Measurements from ENCODE around the gene ACOXL.

ACOXL gene

DNA sequence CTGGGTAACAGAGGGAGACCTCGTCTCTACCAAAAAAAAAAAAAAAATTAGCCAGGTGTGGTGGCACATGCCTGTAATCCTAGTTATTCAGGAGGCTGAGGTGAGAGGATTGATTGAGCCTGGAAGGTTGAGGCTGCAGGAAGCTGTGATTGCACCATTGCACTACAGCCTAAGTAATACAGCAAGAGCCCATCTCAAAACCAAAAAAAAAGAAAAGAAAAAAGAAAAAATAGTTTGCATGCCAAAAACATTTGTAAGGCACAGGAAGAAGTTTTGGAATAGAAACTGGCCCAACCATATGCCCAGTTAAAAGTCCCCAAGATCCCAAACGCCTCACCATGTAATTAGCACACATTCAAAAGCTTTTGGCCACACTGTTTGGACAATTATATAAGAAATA, 13.4 kb upstream of the ACOXL start:
- no peak for DNase-seq (ENCODE audit: low read depth)

DNA sequence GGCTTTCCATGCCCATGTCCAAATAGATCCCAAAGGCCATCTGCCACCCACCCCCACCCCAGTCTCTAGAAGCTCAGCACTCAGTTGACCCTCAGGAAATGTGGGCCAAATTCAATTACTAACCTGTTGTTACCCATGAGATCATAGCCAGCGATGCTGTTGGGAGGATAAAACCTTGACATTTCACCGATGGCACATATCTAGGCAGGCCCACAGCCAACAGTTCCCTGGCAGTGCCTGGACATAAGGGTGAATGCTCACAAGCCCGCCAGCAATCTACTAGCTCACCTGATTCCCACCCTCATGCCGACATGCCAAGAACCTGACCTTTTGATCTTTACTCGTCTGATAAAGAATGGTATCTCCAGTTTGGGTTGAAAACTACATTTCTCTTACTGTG, 11.8 kb upstream of the ACOXL start:
- DNase-seq (ENCODE audit: low read depth): no peak

DNA sequence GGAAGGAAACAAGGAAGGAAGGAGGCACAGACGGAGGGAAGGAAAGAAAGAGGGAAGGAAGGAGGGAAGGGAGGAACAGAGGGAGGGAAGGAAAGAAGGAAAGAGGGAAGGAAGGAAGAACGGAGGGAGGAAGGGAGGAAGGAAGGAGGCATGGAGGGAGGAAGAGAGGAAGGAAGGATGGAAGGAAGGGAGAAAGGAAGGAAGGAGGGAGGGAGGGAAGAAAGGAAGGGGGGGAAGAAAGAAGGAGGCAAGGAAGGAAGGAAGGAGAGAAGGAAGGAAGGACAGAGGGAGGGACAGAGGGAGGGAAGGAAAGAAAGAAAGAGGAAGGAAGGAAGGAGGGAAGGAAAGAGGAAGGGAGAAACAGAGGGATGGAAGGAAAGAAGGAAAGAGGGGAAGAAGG, 7.6 kb upstream of the ACOXL start:
- DNase-seq (ENCODE audit: low read depth): no peak

DNA sequence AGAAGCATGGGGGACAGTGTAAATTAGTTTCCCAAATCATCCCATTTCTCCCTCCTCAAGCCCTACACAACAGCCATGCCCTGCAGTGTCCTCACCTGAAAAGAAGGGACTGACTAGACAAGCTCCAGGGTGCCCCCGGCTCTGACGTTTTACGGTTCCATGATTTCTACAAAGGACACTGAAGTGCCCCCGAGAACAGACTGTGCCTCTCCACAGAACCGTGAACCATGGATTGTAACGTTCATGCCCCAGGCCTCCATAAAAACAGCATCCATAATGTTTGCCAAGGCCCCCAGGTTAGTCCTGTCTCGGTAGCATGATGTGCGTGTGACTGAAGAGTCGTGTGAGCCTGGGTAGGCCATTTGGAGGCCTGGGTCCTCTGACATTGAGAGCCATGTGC, 7.0 kb upstream of the ACOXL start:
- no peak for DNase-seq (ENCODE audit: low read depth)

DNA sequence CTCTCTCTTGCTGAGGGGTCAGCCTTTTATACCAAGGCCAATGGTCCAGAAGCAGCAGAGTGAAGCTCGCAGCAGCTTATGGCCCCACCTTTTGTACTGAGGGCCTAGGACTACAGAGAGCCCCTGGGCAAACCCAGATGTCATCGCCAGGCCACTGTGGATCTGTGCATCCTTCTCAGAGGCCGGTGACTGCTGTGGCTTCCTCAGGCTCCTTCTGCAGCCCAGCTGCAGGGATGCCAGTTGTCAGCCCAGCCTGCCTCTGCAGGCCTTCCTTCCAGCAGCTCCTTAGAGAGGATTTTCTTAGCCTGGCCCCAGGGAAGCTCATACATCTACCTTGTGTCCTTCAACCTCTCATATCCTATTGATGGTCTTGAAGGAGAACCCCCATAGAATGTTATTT, 6.5 kb upstream of the ACOXL start:
- DNase-seq (ENCODE audit: low read depth): no peak

DNA sequence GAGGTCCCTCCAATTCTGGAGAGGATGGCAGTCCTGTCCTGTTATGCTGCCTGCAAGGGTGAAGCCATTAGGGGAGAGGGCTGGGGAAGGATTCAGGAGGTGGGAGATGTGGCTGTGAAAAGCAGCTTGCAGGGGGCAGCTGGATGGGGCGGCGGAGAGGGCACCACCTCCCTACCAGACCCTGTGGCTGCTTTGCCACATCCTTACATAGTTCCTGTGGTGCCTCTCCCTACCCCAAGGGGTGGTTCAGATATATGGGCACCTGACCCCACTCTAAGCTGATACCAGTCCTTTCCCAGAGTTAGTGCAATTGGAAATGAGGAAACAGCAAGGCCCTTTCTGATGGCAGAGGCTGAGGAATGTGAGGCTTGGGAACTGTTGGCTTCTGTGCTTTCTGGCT, 6.1 kb upstream of the ACOXL start:
- no peak for DNase-seq (ENCODE audit: low read depth)

DNA sequence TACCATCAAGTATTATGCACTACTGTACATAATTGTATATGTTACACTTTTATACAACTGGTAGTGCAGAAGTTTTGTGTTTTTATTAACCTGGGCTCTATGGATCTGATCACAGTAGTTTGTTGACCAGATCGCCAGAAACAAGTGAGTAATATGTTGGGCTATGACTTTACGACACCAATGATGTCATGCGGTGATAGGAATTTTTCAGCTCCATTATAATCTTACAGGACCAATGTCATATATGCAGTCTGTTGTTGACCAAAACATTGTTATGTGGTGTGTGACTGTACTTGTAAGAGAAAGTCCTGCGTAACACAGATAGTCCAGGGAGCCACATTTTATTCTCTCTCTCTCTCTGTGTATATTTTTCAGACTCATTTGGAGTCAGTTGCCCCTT, 4.5 kb upstream of the ACOXL start:
- no peak for DNase-seq (ENCODE audit: low read depth)

DNA sequence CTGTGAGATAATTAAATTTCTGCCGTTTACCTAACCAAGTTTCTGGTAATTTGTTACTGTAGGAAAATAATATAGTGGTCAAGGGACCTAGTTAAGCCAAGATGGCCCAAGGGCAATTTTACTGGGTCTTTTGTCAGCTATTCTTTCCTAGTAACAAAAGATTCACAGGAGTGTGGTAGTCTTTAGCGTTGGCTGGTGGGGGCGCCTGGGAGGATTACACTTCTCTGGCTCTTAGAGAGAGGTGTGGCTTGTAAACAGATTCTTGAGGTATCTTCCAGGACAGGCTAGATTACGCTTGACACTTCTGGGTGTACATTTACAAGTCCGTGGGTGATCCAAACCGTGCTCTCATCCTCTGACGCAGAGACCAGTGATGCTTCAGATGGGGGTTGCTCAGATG, 3.3 kb upstream of the ACOXL start:
- no peak for DNase-seq (ENCODE audit: low read depth)

DNA sequence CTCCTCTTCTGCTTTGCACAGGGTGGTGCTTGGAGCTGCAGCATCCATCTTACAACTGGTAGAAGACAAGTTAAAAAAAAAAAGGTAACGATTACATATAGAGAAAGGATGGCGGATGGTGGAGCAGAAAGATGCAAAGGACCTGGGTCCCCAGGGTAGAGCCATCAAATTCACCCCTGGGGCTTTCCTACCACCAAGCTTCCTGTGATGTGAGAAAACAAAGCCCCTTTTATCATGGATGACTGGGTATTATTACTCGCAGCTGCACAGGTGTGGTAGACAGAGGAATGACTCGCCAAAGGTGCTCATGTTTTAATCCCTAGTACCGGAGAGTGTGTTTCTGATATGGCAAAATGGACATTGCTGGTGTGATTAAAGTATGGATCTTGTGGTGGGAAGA, 1.3 kb upstream of the ACOXL start:
- no peak for DNase-seq (ENCODE audit: low read depth)

DNA sequence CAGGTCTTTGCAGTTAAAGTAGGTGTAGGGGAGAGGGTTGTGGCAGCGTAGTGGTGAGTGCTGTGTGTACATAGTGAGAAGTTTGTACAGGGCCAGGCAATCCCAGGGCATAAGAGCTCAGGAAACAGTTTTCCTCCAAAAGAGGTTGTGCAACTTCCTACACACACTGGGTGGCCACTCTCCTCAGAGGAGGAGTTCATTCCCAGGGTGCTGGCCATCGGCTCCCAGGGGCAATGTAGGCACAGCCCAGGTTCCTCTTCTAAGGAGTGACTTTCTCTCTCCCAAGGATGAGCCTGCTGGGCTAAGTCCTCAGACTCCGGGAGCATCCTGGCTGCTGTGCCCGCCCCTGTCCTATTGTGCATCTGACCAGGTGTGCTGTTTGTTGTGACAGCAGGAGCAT, 3.0 kb downstream of the ACOXL start:
- DNase-seq (ENCODE audit: low read depth): no peak

DNA sequence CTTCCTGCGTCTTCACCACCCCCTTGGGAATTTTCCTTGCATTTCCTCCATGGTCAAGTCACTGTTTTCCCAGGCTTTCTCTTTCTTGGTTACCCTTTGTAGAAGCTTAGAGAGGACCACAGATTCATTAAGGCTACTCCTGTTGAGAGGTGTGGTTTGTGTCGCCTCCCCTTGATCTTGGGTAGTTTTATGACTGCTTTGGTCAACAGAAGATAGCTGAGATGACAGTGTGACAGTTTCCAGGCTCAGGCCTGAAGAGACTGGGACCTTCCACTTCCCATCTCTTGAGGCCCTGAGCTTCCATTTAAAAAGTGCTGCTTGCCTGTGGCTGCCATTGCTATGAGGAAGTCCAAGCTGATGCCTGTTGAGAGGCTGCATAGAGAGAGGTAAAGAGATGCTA, 5.4 kb downstream of the ACOXL start:
- DNase-seq (ENCODE audit: low read depth): no peak

DNA sequence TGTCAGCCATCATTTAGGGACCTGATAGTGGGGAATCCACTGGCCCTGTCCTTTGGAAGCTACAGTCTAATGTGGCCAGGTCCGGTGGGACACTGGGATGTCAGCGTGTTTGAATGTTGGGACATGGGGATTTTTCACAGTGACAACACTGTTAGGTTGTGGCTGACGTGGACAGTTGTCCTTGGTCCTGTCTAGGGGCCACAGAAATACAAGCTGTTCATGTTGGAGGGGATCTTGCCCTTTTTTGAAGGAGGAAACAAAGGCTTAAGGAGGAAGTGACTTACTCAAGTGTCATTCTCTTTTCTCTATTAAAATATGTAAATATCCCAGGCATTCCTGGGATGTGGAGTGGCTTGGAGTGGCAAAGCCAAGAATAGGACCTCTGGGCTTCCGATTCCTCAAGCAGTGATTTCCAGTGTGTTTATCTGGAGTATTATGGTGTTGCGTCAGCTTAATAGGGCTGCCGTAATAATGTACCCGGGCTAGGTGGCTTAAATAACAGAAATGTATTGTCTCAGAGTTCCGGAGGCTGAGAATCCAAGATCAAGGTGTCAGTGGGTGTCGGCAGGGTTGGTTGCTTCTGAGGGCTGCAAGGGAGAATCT, 8.5 kb downstream of the ACOXL start:
- DNase-seq (ENCODE audit: low read depth): no peak

DNA sequence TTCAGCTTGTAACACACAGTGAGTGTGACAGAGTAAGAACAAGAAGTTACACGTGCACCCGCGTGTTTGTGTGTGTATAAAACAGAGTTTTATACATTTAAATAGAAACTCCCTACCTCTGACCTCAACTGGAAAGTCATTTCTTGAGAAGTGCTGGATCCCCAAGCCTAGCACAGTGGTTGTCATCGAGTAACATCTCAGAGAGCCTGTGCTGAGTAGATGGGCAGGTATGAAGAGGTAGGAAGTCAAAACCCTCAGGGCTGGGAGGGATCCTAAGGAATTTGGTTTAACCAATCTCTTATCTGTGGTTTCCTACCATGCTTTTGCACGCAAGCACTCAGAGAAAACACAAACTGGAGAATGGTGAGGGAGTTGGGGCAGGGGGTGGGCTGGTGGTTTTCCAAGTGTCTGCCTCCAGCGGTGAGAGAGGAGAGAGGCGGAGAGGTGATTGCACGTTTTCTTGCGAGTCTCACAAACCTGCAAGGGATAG, 9.2 kb downstream of the ACOXL start:
- no peak for DNase-seq (ENCODE audit: low read depth)

DNA sequence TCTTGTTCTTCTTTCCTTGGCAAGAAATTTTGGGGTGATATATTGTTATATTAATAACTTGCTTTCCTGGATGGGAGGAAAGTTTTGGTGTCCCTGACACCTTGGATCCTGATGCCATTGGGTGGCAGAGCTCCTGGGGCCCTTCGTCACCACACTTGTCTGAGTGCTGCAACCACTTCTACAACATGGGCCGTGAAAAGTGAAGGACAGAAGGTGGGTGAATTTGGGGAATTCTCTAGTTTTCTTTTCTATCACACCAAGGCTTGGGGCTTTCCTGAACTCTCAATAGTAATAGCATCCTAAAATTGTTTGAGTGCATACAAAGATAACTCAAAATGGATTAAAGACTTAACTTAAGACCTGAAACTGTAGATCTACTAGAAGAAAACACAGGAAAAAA, 10.0 kb downstream of the ACOXL start:
- DNase-seq (ENCODE audit: low read depth): no peak

DNA sequence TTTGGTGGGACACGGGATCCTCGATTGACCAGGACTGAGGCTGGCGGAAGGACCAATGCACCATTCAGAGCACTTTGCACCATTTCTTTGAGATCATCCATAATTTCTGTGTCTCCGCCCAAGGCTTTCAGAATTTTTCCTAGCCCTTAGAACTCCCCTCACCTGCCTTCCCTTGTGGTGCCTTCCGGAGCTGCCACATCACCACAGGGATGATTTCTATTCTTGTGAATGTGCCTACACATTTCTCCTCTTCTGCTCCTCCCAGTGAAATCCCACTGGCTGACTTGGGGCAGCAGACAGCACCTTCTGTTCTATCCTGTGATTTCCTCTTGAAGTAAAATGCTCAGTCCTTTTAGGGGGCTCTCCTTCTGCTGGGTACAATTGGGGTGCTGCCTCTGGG, 11.2 kb downstream of the ACOXL start:
- DNase-seq (ENCODE audit: low read depth): no peak

DNA sequence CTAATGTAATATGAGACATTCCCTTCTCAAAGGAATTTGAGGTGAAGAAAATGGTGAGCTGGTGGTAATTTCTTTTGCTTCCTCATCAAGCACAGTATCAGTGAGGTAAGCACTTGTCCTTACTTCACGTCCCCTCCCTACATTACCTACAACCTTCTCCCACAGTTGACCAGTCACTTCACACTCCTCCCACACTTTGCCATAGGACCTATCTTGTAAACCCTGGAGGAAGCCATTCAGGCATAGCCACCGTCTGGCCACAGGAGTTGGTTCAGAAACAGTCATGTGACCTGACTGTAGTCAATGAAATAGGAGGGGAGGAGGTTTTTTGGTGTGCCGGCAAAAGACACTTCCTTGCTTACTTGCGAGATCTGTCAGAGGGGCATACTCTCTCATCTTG, 12.1 kb downstream of the ACOXL start:
- DNase-seq (ENCODE audit: low read depth): no peak

DNA sequence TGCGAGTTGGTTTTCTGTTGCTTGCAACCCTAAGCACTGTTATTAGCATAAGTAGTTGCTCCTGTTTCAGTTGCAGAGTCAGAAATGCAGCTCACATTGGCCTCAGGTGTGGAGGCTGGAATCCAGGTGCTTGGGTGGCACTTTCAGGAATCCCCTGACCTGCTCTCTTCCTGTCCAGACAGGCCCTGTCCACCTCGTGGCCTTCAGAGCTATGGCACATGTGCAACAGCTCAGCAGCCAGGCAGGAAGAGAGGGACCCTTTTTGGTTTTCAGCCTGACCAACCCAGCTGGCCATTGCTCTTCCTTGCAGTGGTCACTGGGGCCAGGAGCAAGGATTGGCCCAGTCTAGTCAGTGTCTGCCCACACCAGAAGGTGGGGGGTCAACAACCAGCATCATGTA, 12.7 kb downstream of the ACOXL start:
- no peak for DNase-seq (ENCODE audit: low read depth)

DNA sequence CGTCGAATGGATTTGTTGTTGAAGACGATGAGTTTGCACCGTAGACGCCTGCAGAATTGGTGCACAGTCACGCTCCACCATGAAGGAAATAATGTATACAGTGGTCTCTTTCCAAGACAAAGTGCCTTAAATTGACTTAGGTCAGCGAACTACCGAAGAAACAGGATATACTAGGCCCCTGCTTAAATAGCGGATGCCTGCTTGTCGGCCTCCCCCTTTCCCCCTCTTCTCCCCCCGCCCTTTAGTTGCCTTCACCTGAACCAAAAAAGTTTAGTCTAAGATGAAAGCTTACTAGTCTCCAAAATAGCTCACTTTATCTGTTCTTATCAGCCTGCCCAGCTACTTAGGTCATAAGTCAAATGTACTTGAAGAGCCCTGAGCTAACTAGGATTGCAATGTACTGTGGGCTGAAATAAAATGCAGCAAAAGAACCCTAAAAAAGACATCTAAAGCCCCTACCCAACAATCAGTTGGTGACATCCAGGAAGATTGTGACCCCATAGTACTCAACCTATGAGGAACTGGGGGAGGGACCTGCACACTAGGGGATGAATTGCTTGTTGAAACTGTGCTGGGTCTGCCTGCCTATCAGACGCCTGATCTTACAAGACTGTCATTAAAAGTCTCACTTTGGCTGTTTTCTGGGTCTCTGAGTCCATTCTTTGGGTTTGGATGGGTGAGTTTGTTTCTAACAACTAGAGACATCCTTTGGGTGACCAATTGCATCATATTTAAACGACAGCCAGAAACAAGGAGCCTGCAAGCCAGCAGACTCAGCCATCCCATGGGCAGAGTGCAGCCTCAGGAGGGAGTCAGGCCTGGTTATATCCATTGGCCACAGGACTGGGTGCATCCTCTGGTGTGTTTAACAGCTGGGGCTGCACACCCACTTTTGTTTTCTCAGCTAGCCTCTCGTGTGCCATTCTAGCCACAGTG, 14.5 kb downstream of the ACOXL start:
- DNase-seq (ENCODE audit: low read depth): no peak

DNA sequence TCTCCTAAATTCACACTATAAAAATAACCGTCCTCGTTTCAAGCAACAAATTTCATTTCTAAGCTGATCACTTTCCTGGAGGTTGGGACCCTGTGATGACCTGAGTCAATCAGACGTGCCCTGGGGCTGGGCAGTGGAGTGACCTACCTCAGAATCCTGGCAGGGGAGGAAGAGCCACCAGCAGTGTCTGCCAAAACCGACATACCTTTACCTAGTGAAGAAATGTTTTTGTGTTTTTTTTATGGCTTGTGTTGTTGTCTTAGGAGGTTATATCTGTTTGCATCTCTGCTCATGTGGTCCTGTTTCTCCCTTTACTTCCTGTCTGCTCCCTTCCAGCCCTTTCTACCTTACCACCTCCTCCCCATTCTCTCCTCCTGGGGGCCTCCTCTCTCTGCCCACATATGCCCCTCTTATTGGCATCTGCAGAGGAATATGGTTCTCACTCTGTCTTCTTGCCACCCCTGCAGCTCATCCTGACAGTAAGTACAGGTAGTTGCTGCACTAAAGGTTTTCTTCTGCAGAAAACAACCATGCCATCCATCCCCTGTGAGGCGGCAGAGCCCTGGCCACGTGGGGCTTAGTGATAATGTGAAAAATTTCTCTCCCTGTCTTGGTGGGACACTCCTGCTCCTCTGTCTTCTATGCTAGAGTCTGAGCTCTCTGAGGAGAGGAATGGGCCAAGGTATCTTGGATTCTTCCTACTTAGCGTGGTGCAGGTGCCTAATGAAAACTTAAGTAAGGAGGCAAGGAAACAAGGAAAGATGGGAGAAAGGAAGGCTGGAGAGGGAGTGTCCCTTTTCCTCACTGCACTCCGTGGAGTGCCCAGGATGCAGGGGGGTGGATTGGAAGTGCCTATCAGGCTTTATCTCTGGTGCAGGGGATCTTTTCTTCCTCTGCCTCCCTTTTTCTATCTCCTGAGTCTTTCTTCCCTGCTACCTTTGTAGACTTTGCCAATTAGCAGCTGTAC, 15.4 kb downstream of the ACOXL start:
- no peak for DNase-seq (ENCODE audit: low read depth)

DNA sequence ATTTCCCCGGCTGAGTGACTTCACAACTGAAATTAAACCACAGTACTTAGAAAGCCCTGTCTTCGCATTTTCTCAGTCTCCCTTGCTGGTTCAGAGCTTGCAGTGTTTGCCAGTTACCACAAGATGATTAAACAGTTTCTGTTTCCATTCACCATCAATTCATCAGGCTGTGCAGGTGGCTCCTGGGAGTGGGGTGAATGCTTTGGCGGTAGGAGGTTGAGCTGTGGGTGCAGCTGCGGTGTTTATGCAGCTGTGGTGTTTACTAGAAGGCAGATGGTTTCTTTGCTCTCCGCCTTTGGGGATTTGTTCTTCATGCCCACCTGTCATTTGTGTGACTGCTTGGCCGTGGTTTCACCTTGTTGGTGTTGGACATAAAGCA, 16.1 kb downstream of the ACOXL start:
- no peak for DNase-seq (ENCODE audit: low read depth)

DNA sequence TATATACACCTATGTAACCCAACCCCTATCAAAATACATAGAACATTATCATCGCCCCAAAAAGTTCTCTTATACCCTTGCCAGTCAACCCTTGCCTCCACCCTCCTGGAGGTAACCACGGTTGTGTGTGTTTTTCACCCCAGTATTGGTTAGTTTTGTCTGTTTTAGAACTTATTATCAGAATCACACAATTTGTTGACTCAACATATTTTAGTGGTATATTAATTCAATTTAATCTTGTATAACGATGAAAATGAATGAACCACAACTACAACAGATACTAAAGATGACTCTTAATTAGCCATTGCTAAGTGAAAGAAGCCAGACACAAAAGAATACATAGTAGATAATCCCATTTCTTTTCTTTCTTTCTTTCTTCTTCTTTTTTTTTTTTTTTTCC, 19.3 kb downstream of the ACOXL start:
- no peak for DNase-seq (ENCODE audit: low read depth)

DNA sequence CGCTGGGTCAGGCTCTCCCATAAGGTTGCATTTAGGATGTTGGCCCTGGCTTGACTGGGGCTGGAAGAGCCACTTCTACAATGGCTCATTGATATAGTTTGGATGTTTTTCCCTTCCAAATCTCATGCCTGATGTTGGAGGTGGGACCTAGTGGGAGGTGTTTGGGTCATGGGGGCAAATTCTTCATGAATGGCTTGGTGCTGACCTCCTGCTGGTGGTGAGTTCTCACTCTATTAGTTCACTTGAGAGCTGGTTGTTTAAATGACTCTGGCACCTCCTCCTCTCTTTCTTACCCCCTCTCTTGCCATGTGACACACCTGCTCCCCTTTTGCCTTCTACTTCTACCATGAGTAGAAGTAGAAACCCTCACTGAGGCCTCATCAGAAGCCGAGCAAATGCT, 20.5 kb downstream of the ACOXL start:
- no peak for DNase-seq (ENCODE audit: low read depth)
